Measurements from ENCODE around the gene EXD3. TPM values are rescaled to one million over a fixed set of nuclear protein-coding genes. Genes with fewer than 3 reads are reported as not detected.

The EXD3 gene
- total and polyA plus RNA-seq, 2 of the 13 experiments (the other 11 are each of a cell fraction or from before 2014, with no cell fraction given), result 2.7 to 4.8 TPM

DNA sequence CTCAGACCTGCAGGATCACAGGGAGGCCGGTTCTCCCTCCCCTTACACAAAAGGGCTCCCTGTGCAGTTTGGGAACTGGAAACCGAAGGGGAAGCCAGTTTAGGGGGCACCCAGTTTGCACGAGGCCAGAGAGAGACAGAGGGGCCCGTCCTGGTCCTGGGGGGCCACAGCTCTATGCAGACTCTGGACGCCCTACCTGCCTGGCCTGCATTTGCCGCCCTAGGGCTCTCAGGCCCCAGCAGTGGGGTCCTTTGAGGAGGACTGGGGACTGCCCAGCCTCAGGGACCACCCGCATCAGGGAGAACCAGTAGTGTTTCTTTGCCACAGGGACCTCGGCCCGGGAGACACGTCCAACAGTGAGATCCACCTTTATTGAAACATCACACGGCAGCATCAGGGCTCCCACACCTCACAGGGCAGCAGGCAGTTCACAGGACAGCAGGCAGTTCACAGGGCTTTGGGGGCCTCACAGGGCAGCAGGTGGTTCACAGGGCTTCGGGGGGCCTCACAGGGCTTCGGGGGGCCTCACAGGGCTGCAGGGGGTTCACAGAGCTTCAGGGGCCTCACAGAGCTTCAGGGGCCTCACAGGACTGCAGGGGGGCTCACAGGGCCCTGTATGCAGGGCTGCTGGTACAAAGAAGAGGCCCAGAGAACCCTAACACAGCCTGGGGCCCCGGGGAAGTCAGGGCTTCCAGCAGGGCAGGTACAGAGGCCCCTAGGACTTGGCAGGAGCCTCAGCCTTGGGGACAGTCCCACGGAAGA, 36.8 kb upstream of the EXD3 start (continued):
- no peak for TF ChIP-seq ZNF652 (CRISPR knock-in tag; IDR thresholded peaks at IDR 0.05; ENCODE audit: borderline replicate concordance, low read depth)
- TF ChIP-seq ZFP36L2 (CRISPR knock-in tag; IDR thresholded peaks at IDR 0.05), result no peak
- TF ChIP-seq ZSCAN29 (CRISPR knock-in tag; conservative IDR thresholded peaks at IDR 0.05), result no peak
- TF ChIP-seq AGO2 (optimal IDR thresholded peaks at IDR 0.05; ENCODE audit: low read depth, low read length), result no peak
- no peak for TF ChIP-seq NONO (IDR thresholded peaks at IDR 0.05)
- no peak for TF ChIP-seq NONO (CRISPR knock-in tag; conservative IDR thresholded peaks at IDR 0.05)
- TF ChIP-seq, protein P1, sequence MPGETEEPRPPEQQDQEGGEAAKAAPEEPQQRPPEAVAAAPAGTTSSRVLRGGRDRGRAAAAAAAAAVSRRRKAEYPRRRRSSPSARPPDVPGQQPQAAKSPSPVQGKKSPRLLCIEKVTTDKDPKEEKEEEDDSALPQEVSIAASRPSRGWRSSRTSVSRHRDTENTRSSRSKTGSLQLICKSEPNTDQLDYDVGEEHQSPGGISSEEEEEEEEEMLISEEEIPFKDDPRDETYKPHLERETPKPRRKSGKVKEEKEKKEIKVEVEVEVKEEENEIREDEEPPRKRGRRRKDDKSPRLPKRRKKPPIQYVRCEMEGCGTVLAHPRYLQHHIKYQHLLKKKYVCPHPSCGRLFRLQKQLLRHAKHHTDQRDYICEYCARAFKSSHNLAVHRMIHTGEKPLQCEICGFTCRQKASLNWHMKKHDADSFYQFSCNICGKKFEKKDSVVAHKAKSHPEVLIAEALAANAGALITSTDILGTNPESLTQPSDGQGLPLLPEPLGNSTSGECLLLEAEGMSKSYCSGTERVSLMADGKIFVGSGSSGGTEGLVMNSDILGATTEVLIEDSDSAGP (CRISPR knock-in tag; IDR thresholded peaks at IDR 0.05; ENCODE audit: borderline replicate concordance), result peak; percentile 75; the same call in 1 of the 2 replicates
- no peak for TF ChIP-seq CC2D1A (CRISPR knock-in tag; IDR thresholded peaks at IDR 0.05)
- no peak for TF ChIP-seq ETV5 (CRISPR knock-in tag; IDR thresholded peaks at IDR 0.05; ENCODE audit: borderline replicate concordance)
- no peak for TF ChIP-seq ZSCAN25 (CRISPR knock-in tag; IDR thresholded peaks at IDR 0.05)
- no peak for TF ChIP-seq ZNF251 (CRISPR knock-in tag; IDR thresholded peaks at IDR 0.05)
- TF ChIP-seq SIX1 (CRISPR knock-in tag; IDR thresholded peaks at IDR 0.05; ENCODE audit: borderline replicate concordance), result no peak
- TF ChIP-seq HDAC6 (IDR thresholded peaks at IDR 0.05; ENCODE audit: low read depth, low read length), result no peak
- TF ChIP-seq, protein P2, sequence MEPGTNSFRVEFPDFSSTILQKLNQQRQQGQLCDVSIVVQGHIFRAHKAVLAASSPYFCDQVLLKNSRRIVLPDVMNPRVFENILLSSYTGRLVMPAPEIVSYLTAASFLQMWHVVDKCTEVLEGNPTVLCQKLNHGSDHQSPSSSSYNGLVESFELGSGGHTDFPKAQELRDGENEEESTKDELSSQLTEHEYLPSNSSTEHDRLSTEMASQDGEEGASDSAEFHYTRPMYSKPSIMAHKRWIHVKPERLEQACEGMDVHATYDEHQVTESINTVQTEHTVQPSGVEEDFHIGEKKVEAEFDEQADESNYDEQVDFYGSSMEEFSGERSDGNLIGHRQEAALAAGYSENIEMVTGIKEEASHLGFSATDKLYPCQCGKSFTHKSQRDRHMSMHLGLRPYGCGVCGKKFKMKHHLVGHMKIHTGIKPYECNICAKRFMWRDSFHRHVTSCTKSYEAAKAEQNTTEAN (CRISPR knock-in tag; conservative IDR thresholded peaks at IDR 0.05), result no peak; the same call in 1 of the 2 replicates
- TF ChIP-seq ZNF33B (CRISPR knock-in tag; IDR thresholded peaks at IDR 0.05), result no peak
- TF ChIP-seq, protein P3, sequence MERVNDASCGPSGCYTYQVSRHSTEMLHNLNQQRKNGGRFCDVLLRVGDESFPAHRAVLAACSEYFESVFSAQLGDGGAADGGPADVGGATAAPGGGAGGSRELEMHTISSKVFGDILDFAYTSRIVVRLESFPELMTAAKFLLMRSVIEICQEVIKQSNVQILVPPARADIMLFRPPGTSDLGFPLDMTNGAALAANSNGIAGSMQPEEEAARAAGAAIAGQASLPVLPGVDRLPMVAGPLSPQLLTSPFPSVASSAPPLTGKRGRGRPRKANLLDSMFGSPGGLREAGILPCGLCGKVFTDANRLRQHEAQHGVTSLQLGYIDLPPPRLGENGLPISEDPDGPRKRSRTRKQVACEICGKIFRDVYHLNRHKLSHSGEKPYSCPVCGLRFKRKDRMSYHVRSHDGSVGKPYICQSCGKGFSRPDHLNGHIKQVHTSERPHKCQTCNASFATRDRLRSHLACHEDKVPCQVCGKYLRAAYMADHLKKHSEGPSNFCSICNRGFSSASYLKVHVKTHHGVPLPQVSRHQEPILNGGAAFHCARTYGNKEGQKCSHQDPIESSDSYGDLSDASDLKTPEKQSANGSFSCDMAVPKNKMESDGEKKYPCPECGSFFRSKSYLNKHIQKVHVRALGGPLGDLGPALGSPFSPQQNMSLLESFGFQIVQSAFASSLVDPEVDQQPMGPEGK (CRISPR knock-in tag; IDR thresholded peaks at IDR 0.05), result no peak
- TF ChIP-seq HNRNPL (IDR thresholded peaks at IDR 0.05; ENCODE audit: low read depth, low read length), result no peak
- TF ChIP-seq, protein P4, sequence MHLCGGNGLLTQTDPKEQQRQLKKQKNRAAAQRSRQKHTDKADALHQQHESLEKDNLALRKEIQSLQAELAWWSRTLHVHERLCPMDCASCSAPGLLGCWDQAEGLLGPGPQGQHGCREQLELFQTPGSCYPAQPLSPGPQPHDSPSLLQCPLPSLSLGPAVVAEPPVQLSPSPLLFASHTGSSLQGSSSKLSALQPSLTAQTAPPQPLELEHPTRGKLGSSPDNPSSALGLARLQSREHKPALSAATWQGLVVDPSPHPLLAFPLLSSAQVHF (CRISPR knock-in tag; IDR thresholded peaks at IDR 0.05), result no peak
- no peak for TF ChIP-seq ZMAT3 (CRISPR knock-in tag; conservative IDR thresholded peaks at IDR 0.05)
- TF ChIP-seq, protein P5, sequence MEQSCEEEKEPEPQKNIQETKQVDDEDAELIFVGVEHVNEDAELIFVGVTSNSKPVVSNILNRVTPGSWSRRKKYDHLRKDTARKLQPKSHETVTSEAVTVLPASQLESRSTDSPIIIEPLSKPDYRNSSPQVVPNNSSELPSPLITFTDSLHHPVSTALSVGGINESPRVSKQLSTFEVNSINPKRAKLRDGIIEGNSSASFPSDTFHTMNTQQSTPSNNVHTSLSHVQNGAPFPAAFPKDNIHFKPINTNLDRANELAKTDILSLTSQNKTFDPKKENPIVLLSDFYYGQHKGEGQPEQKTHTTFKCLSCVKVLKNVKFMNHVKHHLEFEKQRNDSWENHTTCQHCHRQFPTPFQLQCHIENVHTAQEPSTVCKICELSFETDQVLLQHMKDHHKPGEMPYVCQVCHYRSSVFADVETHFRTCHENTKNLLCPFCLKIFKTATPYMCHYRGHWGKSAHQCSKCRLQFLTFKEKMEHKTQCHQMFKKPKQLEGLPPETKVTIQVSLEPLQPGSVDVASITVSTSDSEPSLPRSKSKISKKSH (CRISPR knock-in tag; IDR thresholded peaks at IDR 0.05; ENCODE audit: borderline replicate concordance), result no peak
- TF ChIP-seq ARHGAP35 (CRISPR knock-in tag; IDR thresholded peaks at IDR 0.05; ENCODE audit: borderline replicate concordance), result 0 out of 2 replicates have a peak, but pooled peaks have one; percentile 29
- no peak for TF ChIP-seq IRX3 (CRISPR knock-in tag; IDR thresholded peaks at IDR 0.05; ENCODE audit: borderline replicate concordance, low read depth)
- no peak for TF ChIP-seq ZNF224 (CRISPR knock-in tag; IDR thresholded peaks at IDR 0.05)
